HepG2 (cell line): ENCODE measurements around the gene GPRC5D. TPM values are rescaled to one million over a fixed set of nuclear protein-coding genes. Genes with fewer than 3 reads are reported as not detected.

ENCODE experiments used
- ATF6 ChIP-seq: sonication (generic); formaldehyde crosslinking; conservative IDR thresholded peaks from 2 replicates; pipeline ENCODE4 v1.4.0; 2020; ENCODE audit warnings: missing genetic modification reagents
- KAT2B ChIP-seq: fragments of 150-350 bp; IDR thresholded peaks from 2 replicates; pipeline ENCODE4 v1.6.1; 2014; ENCODE audit warnings: low read depth, low read length, borderline replicate concordance
- MAFF ChIP-seq: IDR thresholded peaks from 2 replicates; pipeline ENCODE4 v1.6.1; 2011; ENCODE audit warnings: low read depth, low read length, improper control_type of control experiment
- TFAP4 ChIP-seq: sonication (generic); IDR thresholded peaks from 2 replicates; pipeline ENCODE4 v1.6.1; 2016; ENCODE audit warnings: low read depth, borderline replicate concordance
- XRCC5 ChIP-seq: fragments of 200-400 bp; formaldehyde crosslinking; optimal IDR thresholded peaks from 2 replicates; pipeline ENCODE3; 2017; ENCODE audit warnings: mild to moderate bottlenecking, low read length
- ZBTB39 ChIP-seq: sonication (generic); formaldehyde crosslinking; IDR thresholded peaks from 2 replicates; pipeline ENCODE4 v1.5.0; 2020; ENCODE audit warnings: missing genetic modification reagents
- ZNF33A ChIP-seq: sonication (generic); formaldehyde crosslinking; IDR thresholded peaks from 2 replicates; pipeline ENCODE4 v1.5.1; 2020; ENCODE audit warnings: missing genetic modification reagents, mild to moderate bottlenecking, moderate library complexity, borderline replicate concordance
- ZNF512B ChIP-seq: sonication (generic); formaldehyde crosslinking; IDR thresholded peaks from 2 replicates; pipeline ENCODE4 v1.5.1; 2020; ENCODE audit warnings: missing genetic modification reagents, mild to moderate bottlenecking, borderline replicate concordance
- ZNF598 ChIP-seq: sonication (generic); formaldehyde crosslinking; IDR thresholded peaks from 2 replicates; pipeline ENCODE4 v1.5.1; 2020; ENCODE audit warnings: mild to moderate bottlenecking, missing genetic modification reagents, borderline replicate concordance
- ZNF772 ChIP-seq: sonication (generic); formaldehyde crosslinking; IDR thresholded peaks from 2 replicates; pipeline ENCODE4 v1.5.0; 2020; ENCODE audit warnings: mild to moderate bottlenecking, missing genetic modification reagents
- polyA plus RNA-seq, 8 experiments: library from polyadenylated mRNA; depleted of rRNA in 3 of 8; stranded (reverse) in 7 of 8; unstranded in 1 of 8; fragments of >200 nt; fragmentation: Illumina TruSeq in 4 of 8; extraction: Trizol in 4 of 8; gene quantifications; 2 replicates each; pipeline versions ENCODE4 v1.2.1 to v1.2.3, GENCODE V29; 2011 to 2016; ENCODE audit warnings: low read depth in 4 of 8, missing spikeins in 1 of 8, mixed read lengths in 1 of 8; ENCODE audit not compliant: insufficient read depth in 1 of 8
- total RNA-seq, 5 experiments: library from RNA; depleted of rRNA; stranded (reverse); fragments of >200 nt; fragmentation: Illumina TruSeq; extraction: Trizol; gene quantifications; 2 replicates each; pipeline ENCODE4 v1.2.3, GENCODE V29; 2016; ENCODE audit warnings: low read depth in 1 of 5

The GPRC5D gene
- total and polyA plus RNA-seq, 2 of the 13 experiments (the other 11 are each of a cell fraction or from before 2014, with no cell fraction given): not detected

GRCh38 chr12:12900786-12901157 lies 51.2 kb downstream of the GPRC5D start (continued):
- TF ChIP-seq ZBTB39 (CRISPR knock-in tag) (no peak), KAT2B (no peak), MAFF (no peak), ATF6 (CRISPR knock-in tag) (no peak), ZNF598 (CRISPR knock-in tag) (no peak), ZNF512B (CRISPR knock-in tag) (no peak), TFAP4 (no peak), ZNF33A (CRISPR knock-in tag) (no peak), XRCC5 (no peak), ZNF772 (CRISPR knock-in tag) (no peak)
